ENCODE data around the gene KRT34.
"Not testable (repeated sequence)": the region's sequence is repeated elsewhere in the genome, so short reads cannot be mapped to it uniquely, and the experiment has no call there.

Gene KRT34

DNA sequence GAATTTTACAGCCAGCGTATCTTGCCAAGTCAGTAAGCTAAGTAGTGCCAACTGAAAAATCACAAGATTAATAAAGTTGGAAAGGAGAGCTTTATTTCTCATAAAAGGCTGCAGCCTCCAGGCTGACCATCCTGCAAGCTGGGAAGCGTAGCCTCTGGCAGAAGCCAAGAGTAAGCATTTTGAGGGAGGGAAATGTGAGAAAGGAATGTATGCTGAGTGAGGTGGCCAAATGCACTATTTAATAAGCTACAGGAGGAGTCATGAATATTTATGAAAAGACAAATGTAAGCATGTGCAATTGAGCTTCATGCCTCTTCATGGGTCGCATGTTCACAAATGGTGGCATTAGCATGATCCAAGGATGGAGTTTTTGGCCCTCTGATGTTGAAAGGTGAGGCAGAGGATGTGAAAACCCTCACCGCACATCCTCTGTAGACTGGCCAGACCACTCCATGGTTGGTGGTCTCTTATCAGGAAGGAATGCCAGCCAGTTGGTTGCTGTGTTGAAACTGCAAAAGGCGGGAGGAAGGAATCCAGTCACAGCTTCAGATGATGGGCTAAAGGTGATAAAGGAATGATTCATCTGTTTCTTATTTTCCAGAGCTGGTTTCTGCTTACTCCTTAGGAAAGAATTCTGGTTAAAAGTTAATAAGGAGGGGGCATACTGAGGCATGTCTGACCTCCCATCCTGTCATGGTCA lies 21.7 kb downstream of the KRT34 start:
- DNase-seq = no peak

DNA sequence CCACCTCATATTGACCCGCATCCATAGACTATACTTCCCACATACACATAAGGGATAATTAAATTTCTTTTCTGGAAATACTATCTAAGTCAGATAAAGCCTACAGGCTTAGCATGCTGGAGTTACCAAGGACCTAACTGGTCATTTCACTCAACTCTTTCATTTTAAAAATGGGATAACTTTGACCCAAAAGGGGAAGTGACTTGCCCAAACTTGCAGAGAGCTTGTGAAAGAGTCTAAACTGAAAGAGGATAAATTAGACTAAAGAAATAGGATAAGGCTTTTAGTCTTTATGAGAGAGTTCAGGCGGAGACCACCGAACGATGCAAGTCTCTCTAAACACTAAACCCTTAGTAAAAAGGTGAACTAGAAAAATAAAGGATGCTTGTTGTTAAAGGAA lies 27.6 kb downstream of the KRT34 start:
- DNase-seq = no peak

DNA sequence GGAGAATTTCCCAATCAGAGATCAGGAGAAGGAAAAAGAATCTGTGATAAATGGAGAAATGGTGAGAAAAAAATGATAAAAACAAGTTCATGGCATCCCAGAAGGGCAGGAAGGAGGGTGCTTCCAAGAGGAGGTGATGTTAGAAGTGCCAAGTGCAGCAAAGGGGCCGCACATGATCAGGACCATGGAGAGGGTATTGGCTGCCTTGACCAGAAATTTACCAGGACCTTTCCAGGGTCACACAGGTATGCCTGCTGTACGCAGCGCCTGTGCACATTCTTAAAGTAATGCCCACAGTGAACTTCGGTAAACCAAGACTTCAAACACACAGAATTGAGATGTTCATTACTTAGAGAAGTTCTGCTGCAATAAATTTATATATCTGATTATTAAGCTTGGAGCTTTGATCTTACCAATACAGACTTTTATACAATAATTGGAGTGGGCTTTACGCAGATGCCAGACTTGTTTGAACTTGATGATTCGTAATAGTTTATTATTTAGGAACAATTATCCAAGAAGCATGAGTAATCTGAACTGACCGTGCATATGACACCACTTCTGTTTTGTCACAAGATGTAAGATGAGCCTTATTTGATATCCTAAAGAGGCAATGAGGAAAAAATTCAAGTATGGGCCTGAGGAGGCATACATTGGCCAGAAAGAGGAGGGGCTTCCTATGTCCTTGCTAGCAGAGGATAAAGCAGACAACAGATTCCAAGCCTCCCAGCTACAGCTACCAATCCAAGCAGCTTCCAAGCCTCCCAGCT lies 29.3 kb downstream of the KRT34 start:
- no peak for DNase-seq

DNA sequence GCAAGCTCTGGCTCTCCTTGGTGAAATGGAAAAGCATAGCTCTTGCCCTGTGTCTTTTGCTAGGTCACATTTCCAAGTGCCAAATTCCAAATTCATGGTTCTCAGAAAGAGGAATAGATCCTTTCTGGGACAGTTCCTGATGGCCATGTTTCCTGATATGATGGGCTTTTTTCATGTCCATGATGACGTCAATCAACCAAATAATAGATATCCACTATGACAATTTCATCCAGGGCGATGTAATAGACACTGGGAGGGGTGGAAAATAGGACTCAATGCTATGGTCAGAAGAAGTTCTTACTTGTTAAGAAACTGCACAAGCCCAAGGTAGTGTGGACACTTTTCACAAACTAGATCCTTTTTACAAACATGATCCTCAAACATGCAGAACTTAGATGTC lies 30.9 kb downstream of the KRT34 start:
- no peak for DNase-seq

DNA sequence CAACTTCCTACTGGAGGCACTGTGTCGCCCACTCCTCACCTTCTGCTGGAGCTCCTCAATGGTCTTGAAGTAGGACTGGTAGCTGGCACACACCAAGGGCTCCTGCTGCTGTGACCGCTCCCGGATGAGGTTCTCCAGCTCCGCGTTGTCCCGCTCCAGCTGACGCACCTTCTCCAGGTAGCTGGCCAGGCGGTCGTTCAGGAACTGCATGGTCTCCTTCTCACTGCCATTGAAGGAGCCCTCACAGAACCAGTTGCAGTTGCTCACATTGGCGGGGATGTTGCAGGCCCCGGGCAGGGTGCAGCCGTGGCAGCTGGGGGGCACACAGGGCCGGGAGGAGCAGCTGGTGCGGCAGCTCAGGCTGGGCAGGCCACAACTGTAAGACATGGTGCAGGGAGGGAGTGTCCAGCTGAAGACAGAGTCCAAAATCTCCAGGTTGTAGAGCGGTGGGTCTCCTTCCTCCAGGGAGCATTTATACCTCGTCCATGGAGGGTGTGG lies 31.7 kb downstream of the KRT34 start, which contains the start of gene KRT33A:
KRT33A (minus strand) TSS at position 448 of the 498 bp plus-strand sequence; CDS start at position 387, 61 bp downstream.
- DNase-seq = not testable (repeated sequence)

DNA sequence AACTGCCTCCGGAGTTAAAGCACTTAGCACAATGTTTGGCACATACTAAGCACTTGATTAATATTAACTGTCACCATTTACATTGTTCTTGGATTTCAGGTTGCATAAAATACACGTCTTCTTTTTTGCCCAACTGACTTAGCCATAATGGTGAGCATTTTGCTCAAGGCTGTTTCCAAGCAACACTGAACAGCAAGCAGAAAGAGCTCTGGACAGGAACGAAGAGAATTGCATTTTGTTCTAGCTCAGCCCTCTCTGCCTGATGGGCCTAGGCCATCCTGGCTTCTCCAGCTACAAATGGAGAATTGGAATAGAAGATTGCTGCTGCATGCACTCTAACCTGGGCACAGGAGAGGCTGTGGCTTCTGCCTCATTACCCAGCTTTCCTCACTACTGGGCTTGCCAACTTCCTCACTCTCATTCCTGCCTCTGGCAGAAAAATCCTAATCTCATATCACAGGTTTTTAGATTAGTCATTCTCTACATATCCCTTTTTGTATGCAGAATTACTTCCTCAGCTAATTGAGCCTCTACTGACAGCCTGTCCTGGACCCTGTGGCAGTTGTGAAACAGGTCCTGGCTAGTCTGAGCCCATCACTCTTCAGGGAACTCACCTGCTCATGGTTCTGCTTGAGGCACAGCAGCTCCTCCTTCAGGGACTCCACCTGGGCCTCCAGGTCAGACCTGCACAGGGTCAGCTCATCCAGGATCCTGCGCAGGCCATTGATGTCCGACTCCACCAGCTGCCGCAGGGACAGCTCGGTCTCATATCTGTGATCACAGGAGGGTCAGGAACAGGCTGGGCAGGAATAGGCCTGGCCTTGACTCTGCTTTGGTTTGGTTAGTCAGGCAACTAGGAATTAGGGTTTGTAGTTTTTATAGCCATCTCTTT lies 34.0 kb downstream of the KRT34 start:
- DNase-seq = no peak

DNA sequence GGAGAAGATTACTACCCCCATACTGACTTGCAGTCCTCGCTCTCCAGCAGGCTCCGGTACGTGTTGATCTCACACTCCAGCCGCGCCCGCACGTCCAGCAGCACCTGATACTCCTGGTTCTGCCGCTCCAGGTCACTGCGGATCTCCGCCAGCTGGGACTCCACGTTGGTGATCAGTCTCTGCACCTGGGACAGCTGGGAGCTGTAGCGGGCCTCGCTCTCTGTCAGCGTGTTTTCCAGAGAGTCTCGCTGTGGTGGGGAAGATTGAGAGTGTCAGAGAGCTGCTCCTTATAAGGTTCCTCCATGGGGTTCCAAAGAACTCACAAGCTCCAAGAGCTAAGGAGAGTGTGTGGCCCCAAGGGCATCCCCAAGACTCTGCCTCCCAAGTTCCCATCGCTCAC lies 35.7 kb downstream of the KRT34 start:
- not testable (repeated sequence) for DNase-seq

DNA sequence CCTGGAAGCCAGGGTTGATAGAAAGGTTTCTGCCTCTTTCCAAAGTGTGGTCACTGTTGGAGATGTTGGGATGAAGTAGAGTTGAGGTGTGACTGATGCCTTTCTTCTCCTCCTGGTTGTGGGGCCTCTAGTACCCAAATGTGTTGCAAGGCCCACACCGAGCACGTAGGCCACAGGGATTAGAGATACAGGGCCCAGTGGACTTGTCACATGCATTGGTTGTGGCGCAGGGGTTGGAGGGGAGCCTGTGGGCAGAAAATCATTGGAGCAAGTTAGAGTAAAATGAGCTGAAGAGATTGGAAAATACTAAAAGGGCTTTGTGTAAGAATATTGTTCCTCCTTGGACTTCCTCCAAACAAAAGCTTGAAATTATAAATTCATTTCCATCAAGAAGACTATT lies 36.1 kb downstream of the KRT34 start:
- no peak for DNase-seq

DNA sequence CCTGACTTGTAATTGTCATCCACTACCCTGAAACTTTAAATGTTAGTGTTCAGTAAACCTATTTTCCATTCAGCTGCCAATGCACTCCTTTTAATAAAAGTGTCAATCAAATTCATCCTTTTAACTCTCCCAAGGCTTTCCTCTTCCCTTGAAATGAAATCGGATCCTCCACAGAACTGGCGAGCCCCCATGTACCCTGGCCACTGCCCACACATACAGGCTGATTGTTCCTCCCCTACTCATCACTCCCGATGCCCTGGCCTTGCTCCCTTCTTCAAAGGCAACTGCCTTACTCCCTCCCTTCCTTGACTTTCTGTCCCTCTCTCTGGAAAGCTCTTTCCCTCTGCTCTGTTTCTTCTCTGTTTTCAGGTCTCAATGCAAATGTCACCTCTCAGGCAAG lies 39.1 kb downstream of the KRT34 start:
- no peak for DNase-seq

DNA sequence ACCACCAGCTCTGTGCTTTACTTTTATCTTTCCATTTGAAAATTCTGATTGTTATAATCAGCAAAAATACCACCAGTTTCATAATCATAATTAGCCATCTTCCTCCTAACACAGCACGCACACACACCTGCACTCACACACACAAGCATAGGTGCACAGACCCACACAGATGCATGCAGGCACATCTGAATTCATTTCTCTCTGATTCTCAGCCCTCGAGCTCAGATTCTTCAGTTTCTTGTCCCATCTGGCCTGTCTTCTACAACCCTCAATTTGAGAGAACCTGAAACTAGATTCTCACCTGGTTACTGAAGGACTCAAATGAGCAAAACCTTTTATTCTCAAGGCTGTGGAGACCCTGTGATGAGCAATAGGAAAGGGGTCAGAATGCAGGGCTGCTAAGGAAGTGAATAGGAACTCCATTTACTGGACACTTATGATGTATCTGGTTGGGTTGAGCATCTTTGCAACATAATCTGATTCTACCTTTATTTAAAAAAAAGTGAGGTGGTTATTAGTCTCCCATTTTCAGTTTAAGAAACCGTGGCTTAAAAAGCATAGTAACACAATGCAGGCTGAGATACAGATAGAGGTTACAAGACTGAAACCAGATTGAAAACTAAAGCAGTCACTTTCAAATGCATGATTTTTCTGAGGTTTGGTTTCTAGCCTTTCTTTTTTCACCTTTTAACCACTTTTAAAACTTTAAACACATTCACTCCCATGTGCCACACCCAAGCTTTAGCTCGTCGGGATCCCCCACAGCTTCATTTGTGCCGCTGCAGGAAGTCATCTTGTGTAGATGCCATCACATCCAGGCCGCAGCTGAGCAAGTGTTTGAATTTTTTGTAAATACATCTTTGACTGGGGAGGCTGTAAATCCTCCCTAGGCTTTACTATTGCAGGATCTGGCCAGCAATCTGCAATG lies 40.9 kb downstream of the KRT34 start:
- no peak for DNase-seq

DNA sequence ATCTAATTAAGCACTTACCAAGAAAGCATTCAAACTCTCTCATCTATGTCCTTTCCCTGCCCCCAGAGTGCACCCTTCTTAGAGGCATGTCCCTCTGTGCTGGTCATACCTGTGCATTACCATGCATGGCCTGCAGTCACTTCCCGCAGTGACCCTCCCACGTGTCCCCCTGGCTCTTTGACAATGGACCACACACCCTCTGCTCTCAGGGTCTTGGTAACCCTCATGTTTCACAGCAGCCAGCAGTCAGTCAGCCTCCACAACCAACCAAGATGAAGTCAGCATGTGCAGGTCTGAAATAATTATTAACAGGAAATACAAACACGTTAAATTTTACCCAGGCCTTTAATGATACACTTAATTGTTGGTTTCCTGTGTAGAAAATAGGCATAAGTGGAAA lies 41.6 kb downstream of the KRT34 start:
- no peak for DNase-seq

DNA sequence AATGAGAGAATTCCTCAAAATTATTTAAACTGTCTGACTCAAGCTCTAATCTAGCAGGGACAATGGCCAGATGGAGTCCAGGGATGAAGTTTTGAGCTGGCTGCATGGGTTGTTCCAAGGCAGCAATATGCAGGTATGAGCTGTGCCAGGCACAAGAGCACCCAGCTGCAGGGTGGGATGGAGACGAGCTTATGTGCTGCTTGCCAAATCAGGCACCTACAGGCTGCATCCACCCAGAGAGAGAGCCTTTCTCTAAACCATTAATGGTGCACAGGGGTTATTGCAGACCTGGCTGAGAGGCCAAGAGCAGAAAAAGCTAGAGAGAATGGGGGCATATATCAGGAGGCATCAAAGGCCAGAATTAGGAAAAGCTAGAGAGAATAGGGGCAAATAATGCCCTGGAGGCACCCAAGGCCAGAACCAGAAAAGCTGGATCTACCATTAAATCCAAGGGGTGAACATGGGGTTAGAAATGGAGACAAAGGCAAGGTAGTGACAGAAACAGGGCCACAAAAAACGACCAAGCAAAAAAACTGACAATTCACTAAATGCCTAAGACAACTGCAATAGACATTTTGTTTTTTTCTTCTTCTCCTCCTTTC lies 42.4 kb downstream of the KRT34 start:
- no peak for DNase-seq

DNA sequence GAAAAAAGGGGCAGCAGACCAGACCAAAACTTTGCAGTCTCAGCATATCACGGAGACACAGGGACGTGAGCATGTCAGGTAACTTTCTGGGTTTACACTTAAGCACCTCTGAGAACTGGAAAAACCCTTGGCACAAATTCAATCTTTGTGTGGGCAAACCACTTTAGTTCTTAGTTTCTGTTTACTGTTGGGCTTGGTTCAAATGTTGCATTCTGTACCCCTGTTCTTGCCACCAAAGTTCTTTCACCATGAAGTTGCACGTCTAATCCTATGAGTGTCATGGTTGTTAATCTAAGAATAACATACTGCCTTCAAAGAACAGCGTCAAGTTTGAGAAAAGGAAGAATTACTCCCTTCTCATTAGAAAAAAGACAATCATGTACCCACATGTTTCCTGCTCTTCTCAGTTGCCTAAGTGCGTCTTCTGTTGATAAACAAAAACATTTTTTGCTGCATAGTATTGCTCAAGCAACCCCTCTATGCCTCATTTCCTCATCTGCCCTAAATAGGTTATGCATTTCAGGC lies 43.1 kb downstream of the KRT34 start:
- no peak for DNase-seq

DNA sequence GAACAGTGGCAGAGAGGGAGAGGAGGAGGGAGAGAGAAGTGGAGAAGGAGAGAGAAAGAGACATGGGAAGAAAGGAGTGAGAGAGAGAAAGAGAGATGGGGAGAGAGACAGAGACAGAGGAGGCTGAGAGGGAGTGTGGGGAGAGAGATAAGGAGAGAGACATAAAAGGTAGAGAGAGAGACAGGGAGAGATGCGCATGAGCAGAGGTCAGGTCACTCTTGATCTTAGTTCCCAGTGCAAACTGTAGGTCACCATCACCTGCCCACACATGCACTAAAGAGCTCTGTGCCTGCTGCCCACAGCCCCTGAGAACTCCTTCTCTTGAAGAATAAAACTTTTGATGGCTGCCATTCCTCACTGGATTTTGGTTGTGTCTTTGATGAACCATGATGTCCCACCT lies 46.4 kb downstream of the KRT34 start:
- DNase-seq = no peak

DNA sequence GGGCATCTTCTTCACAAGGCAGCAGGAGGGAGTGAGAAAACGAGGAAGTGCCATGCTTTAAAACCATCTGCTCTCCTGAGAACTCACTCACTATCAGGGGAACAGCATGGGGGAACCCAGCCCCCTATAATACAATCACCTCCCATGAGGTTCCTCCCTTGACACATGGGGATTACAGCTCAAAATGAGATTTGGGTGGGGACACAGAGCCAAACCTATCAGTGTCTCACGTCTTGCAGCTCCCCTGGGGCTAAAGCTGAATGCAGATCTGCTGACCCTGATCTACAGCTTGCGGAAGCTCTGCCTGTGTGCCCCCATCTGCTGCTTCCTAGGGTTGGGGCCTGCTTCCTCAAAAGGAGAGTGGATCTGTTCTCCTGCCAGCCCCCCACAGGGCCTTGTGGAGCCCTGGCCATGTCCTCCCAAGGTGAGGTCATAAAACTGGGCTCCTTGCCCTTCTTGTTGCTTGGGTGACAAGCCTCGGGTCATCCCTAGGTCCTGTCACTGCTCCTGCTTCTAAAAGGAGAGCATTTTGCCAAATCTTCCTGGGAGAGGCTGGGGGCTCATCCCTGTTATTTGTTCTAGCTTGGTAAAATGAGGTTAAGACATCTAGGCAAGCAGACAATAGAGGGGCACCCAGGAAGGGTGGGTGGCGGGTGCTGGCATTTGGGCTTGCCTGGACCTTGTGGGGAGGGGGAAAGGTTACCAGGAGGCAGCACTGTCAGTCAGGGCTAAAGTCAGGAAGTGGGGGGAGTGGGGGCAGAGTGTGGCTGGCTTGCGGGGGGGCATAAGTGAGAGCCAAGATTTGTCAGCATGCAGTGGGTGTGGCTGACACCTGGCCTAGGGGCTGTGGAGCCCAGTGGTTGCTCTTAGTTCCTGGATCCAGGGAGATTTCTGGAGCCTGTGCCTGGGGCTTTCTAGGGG lies 47.5 kb downstream of the KRT34 start:
- no peak for DNase-seq

DNA sequence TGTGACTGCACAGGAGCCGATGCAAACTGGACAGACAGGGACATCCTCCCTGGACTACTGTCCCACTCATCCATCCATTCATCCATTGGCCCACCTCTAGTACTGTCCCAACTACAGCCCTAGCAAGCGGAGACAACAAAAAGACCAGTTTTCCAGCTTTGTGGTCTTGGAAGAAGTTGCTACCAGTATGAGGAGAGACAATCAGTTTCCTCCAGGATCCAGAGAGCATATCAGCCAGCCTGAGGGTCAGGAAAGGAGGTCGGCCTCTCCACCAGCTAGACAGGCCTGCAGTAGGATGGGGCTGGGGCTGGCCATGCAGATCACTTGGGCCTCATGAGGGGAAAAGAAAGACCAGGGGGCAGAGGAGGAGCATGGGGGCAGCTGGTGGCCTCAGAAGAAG lies 48.3 kb downstream of the KRT34 start:
- DNase-seq = no peak

DNA sequence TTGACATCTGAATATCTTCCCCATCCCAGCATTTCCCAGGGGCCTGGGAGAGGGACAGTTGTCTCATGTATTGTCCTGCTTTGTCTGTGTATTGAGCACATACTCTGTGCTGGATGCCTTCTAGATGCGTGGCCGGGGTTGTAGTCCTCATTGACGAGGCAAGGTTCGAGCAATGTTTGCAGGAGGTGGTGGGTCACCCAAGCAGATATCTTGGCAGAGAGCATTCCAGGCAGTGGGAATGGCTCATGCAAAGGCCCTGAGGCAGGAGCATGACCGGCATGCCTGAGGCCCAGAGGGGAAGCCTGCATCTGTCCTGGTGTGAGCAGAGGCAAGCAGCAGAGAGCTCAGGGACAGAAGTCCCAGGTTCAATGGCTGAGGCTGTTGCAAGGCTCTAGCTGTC lies 49.0 kb downstream of the KRT34 start:
- no peak for DNase-seq

DNA sequence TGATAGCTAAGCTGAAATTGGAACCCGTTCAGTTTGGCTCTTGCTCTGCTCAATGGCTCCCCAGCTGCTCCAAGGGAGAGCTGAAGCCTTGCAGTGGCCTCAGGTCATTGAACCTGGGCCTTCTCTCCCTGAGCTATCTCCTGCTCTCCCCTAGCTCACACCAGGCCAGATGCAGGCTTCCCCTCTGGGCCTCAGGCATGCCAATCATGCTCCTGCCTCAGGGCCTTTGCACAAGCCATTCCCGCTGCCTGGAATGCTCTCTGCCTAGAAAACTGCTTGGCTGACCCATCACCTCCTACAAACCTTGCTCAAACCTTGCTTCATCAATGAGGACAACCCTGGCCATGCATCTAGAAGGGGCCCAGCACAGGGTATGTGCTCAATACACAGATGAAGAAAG lies 49.9 kb downstream of the KRT34 start:
- no peak for DNase-seq

DNA sequence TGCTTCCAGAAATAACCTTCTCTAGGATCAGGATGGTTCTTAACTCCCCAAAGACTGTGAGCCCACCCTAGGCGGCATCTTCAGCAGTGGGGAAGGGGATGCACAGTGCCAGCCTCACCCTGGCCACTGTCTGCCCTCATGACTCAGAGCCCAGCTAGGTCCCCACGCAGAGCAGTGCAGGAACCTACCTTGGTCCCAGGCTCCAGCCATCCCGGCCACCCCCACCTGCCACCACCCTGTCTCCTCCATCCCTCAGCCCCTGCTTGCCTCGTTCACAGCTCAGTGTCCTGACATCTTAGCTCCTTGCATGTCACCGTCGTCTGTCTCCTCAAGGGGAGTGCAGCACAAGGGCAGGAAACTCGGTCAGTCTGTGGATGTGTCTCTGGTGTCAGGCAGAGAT lies 50.5 kb downstream of the KRT34 start:
- no peak for DNase-seq

DNA sequence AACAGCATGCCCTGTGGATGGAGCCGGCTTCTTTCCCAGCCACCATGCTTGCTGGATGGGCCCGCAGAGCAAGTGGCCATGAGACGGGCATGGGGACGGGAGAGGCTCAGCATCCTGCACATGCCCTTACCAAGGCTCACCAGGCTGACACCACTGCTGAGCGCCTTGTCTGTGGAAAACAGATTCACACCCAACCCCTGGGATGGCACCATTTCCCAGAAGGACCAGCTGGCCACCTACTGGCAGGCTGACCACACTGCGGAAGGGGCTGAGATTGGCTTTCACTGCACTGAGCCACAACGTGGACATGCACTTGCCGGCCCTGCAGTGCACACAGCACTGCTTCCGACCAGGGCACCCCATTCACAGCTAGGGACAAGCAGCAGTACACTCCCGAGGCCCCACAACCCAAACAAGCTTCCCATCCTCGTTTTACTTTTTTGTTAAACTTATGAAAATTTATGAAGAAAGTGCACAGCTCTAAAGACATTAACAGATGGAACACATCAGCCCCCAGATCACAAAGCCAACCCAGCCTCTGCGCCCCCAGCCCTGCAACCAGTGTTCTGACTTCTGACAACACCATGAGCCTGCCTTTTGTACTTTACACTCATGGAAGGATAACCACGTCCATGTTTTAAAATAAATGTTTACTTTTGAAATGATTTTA lies 52.7 kb downstream of the KRT34 start:
- no peak for DNase-seq

All from DMS 273 treated with DMSO at 0.1 percent for 48 hours (cell line).